Measurements from ENCODE around the gene CEACAM4.
A peak's percentile ranks its signal among the peaks of the same experiment; 100 is the strongest.

Gene CEACAM4

DNA sequence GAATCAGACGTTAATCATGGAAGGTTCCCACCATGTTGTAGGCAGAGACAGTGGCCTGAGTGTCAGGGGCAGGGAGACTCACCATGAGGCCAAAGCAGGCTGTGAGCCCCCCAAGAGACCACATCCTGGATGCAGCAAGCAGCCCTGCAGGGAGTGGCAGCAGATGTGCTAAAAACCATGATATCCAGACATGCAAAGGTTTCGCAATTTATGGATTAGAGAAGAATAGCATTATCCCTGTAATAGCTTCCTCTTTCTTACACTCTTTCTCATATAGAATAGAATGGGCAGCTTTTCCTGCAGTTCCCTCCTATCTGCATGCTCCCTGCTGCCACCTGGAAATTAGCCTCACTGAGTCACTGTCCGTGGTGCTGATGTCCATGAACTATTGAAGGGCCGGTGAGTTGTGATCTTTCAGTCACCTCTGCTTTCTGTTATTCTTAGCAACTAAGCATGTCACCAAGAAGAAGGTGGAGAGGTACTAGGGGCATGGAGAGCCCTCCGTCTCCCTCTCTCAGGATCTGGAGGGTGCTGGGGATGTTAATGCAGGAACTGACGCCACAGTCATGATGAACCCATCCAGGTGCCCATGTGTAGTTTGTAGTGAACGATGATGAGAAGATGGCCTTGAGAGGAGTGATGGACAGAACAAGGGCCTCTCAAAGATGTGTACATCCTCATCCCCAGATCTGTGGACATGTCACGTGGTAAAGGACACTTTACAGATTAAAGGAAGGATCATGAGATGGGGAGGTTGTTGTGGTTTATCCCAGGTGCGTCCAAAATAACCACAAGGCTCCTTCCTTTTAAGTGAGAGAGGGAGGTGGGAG lies 9.9 kb downstream of the CEACAM4 start:
- DNase-seq = peak; percentile 29

DNA sequence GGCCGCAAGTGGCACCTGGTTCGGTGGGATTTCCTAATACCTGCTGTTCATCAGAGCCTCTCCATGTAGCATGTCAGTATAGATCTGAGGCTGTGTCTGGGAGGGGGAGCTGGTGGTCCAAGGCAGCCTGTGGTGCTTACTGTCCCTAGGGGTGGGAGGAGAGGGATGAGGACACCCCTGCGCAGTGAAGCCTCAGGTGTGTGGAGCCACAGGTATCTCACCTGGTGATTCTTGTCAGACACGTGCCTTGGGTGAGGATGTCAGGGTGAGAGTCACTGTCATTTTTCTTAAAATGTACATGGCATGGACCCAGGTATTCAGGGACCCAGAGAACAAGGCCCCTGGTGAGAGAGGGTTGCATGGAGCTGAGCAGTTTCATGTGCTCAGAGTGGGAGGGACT lies 11.7 kb downstream of the CEACAM4 start:
- DNase-seq = no peak

DNA sequence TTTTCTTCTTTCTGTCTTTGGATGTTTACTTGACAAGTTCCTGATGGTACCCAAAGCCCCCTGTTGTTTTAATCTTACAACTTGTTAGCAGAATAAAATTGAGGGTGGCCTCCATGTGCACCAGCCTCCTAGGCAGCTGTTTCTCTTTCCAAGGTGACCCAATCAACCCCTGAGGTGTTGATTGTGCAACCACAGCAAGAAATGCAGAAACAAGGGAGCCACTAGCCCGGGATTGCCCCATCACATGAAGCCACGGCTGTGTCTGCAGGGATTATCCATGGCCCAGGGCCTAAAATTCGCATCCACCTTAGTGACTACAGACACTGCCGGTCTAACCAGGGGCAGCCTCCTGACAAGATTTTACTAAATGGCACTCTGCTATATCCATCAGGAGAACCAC lies 14.4 kb downstream of the CEACAM4 start:
- peak; percentile 62 for DNase-seq

DNA sequence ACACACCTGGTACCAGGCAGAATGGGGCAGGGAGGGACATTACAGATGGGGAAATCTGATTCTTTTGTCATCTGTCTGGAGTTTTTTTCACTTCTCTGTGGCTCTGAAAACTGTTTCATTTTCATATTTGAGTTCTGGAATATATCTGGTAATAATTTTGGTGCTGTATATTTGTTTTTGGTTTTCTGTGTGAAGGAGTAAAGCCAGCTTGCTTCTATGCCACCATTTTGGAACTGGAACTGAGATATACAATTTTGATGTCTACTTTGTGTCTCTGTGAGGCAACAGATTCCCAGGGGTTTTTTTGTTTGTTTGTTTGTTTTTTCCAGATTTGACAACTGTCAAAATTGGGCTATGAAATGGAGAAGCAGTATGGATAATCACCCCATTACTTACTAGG lies 16.1 kb downstream of the CEACAM4 start:
- peak; percentile 54 for DNase-seq

DNA sequence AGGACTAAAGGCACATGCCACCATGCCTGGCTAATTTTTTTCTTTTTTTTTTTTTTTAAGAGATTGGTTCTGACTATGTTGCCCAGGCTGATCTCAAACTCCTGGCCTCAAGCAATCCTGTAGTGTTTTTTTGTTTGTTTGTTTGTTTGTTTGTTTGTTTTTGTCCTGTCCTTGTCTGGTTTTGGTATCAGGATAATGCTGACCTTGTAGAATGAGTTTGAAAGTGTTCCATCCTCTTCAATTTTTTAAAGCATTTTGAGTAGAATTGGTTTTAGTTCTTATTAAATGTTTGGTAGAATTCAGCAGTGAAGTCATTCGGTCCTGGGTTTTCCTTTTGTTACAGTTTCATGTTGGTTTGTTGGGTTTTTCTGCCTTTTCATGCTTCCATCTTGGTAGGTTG lies 19.2 kb downstream of the CEACAM4 start:
- DNase-seq = no peak

DNA sequence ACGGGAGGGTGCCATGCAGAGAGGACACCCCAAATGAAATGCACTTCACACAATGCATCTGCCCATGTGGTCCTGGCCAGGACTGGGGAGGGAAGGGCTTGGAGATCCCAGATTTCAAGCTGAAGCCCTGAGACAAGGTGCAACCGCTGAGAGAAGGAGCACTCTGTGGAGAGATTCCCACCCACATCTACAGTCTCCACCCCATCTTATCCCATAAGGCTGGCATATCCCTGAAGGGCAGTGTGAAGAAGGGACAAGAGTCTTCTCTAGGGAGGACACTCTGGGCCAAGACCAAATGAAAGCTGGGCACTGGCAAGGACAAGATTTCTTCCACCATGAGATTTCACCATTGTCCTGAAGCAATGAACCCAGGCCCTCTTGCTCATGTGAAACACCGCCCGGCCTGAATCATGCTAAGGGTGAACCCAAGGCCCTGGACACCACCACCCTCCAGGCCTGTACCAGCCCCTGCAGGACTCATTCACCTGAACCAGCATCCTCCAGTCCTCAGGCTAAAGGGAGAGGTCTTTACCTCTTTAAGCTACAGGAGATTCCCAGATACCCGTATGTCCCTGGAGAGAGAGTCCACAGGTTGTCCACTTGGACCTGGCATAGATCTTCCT lies 20.5 kb downstream of the CEACAM4 start:
- DNase-seq = no peak

DNA sequence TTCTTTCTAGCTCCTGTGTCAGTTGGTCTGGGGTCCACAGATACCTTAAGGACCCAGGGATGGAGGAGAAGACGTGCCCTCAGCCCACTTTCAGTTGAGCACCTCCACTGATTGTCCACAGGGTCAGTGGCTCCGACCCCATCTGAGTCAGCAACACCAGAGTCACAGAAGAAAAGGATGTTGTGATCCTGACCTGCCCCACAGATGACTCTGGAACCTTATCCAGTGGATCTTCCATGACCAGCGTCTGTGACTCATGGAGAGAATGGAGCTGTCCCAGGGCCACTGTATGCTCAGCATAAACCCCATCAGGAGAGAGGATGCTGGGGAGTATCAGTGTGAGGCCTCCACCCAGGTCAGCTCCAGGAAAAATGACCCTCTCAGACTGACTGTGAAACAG lies 22.0 kb downstream of the CEACAM4 start:
- no peak for DNase-seq

DNA sequence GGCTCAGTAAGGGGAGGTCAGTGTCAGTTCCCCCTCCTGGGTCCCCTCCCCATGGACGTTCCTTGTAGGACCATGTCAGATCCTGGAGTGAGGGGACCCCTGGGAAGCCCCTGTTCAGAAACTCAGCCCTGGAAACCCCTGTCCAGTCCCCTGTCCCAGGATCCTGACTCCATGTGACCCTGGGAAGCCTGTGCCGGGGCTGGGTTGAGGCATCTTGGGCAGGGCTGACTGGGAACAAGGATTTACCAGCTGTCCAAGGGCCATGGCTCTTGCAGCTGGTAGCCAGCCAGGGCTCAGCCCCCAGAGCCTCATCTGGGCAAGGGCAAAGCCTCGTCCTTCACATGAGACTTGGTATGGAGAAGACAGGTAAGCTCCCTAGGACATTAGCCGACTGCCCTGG lies 25.1 kb downstream of the CEACAM4 start:
- DNase-seq = no peak

DNA sequence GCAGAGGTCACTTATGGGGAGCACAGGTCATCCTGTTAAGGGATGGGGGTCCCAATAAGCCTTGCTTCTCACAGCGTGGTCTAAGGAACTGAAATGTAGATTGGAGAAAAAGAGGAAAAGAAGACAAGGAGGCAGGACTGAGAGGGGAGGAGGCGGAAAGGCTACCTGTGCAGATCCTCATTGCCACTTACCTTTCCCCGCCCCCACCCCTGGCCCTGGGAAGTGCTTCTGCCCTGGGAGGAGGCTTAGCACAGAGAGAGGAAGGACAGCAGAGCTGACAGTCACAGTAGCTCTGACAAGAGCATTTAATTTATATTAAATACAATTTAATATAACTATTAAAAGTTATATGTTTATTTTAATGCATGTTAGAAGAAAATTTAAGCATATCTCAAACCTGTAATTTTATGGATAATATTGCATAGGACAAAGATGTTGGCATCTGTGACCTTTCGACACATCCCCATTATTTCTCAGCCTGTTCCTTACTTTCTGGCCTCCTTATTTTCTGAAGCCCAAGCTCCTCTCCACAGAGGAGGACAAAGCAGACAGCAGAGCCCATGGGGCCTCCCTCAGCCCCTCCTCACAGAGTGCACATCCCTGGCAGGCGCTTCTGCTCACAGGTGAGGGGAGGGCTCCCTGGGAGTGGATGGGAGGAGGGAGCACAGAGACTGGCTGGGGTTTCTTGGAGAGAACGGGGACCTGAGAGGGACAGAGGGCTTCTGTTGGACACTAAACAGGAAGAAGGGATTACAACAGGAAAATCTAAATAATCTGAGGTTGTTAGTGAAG lies 27.5 kb downstream of the CEACAM4 start:
- DNase-seq = no peak

DNA sequence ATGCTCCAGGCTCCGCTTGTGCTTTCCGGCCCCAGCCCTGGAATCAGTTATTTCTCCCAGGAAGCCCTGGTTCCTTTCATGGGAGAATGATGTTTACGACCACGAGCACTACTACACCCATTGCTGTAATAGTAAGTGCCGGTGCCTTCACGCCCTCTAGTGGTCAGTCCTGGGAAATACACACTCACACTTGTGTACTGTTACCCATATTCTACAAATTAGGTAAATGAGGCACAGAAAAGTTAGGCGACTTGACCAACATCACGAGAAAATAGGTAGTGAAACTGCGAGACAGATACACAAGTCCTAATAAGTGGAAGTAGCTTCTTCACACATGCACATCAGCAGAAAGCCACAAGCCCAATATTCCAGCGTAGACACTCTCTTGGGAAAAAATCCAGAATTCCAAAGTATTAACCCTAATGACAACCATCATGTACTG lies 29.3 kb downstream of the CEACAM4 start:
- DNase-seq = peak; percentile 82

DNA sequence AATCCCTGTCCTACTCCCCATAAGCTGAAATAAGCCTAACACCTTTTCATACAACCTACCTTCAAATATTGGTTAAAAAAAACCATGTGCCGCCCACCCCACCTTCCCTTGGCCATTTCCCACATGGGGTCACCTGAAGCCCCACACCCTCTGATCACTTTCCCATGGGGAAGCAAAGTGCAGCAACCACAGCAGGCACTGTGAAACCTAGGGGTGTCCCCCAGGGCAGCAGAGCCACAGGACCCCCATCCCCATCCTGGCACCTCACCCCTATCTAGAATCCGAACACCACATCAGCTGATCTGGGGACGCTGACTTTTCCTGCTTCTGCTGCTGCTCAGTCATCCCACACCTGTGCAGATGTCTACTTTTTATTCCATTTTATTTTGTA lies 31.0 kb downstream of the CEACAM4 start:
- no peak for DNase-seq

DNA sequence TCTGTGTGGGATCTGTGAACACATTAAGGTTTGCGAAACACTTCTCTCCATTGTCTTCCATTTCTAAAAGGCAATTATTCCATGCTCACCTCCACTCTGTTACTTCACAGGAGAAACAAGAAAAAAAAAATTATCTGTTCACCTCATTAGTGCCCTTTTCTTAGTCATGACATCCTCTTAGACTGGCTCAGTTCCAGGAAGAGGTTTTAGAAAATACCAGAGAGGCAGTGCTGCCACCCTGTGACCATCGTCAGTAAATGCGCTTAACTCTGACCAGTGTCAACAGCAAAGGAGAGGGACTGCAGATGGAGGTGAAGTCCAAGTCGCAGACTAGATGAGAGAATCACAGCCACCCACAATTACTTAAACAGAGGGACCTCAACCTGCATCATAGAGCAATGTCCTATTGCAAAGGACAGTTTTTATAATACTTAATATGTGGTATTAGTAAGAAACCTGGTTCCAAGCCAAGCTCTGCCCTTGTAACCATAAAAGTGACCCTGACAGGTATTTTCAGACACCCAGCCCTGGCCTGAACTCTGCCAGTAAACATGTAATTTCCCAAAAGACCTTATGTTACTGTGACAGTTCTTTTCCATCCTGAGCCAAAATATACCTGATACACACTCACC lies 31.5 kb downstream of the CEACAM4 start:
- DNase-seq = peak; percentile 81

DNA sequence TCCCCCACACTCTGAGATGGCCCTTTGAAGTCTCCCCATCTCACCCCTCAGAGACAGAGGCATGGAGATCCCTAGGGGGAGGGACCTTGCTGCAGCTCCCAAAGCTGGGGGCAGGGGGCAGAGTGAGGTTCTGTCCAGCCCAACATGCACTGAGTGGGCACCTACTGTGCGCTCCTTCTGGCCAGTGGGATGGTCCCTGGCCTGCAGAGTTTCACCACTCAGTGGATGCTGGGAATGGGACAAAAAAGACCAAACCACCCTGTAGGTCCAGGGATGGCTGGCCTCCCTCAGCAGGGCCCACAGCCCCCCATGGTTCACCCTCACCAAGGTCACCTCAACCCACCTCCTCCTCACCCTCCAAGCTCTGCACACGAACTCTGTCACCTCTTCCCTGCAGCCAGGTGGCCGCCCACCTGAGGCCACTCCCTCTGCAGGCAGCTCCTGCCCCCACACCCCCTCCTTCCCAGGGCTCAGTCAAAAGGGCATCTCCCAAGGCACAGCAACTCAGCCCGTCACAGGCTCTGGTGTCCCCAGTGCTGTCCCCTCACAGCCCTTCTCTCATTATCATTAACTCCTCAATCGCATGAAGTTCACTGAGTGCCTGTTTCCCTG lies 34.8 kb downstream of the CEACAM4 start:
- DNase-seq = no peak

DNA sequence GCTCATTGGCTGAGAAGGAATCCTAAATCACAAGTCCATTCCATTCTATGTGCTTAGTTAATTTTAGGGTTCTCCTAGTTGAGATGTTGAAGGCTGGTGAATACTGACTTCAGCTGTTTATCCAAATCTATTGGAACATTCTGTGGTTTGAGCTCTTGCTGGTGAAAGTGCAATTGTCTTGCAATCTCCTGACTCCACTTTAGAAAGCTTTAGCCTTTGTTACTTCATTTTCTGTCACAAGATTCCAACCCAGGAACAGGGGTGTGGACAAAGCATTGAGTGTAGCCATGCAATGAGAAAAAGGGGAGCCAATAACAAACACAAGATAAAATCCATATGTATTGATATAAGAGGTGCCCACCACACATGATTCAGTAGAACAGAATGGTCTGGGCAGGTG lies 35.9 kb downstream of the CEACAM4 start:
- peak; percentile 41 for DNase-seq

DNA sequence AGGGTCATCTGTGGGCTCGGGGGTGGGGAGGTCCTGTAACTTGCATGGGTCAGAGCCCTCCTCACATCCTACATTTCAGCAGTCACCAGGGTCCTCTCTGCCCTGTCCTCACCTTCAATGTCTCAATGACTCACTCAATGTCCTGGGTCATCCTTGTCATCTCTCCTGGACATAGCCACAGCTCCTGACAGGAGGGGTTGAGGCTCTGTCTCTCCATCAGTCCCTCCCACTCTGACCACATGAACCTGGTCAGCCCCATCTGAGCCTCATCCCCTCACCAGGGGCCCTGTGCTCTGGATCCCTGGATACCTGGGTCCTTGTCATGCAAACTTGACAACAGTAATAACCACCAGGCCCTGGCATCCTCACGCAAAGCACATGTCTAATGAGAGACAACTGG lies 37.5 kb downstream of the CEACAM4 start:
- no peak for DNase-seq

DNA sequence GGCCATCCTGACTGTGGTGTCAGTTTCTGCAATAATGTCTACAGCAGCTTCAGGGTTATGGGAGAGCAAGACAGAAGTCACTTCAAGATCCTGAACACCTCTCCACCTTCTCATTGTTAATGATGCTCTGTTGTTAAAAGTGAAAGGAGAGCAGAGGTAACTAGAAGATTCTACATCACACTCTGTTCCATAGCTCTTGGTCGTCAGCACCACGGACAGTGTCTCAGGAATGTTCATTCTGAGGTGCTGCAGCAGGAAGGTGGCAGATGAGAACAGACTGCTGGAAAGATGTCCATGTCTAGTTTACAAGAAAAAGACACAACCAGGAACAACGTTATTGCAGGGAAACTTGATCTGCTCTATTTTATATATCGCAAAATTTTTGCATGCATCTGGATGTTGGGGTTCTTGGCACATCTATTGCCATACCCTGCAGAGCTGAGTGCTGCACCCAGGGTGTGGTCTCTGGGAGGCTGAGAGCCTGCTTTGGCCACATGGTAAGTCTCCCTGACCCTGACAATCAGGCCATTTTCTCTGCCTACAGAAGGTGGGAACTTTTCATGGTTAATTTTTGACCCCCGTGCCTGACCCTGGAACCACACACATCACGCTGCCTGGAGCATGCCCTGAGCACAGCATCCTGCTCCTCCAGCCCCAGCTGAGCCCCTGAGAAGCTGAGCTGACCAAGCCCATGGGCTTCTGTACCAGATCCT lies 38.2 kb downstream of the CEACAM4 start:
- no peak for DNase-seq

DNA sequence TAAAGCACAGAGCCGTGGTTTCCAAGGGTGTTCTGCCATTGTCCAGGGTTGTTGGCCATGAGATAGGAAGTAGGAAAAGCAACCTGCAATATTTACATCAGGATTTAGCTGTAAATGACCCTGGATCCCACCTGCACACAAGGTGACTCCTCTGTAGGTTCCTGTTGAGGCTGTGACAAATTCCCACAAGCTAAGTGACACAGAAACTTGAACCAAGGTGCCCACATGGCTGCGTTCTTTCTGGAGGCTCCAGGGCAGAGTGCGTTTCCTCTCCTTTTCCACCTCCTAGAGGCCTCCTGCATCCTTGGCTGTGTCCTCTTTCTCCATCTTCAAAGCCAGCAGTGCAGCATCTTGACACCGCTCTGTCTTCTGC lies 39.0 kb downstream of the CEACAM4 start:
- no peak for DNase-seq

DNA sequence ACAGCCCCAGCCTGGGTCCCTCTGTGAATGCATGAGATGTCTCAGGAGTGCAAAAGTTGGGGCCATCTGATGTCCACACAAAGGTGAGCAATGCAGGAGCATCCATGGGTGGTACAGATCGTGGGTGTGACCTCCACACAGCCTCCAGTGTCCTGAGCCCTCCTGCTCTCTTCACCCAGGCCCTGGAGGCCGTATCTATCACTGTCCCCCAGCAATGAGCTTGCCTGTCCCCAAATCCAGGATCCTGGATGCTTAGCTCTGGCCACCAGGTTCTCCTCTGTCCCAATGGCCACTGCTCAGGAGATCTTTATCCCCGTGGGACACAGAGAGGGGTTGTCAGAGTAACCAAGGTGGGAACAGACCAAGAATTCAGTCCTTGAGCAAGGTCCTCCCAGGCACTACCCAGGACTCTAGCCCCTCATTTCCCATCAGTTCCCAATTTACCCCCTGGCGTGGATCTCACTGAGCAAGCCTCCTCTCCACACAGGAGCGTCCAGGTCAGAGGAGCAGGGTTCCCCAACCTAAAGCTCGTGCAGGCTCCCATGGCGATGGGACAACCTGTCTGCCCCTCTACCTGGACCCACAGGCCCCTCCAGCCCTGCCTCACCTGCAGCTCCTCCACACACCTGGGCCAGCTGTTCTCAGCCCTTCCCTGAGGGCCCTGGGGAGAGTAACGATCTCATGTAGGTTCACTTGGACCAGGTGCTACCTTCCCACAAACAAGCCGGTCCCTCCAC lies 39.6 kb downstream of the CEACAM4 start:
- no peak for DNase-seq

DNA sequence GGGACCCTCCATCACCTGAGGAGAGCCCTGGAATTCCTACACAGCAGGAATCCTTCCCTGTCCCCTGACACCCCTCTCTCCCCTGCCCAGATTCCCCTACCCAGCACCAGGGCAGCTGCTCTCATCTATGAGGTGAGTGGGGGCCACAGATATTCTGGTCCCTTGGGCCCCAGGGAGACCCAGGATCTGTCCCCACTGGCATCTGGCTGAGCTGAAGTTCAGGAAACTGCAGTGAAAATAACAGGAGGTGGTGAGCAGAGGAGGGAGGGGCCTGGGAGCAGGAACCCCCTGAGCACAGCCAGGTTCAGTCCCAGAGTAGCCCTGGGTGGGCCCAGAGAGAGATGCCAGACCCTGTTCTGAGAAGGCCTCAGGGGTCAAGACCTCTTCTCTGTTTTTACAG lies 40.8 kb downstream of the CEACAM4 start:
- no peak for DNase-seq

DNA sequence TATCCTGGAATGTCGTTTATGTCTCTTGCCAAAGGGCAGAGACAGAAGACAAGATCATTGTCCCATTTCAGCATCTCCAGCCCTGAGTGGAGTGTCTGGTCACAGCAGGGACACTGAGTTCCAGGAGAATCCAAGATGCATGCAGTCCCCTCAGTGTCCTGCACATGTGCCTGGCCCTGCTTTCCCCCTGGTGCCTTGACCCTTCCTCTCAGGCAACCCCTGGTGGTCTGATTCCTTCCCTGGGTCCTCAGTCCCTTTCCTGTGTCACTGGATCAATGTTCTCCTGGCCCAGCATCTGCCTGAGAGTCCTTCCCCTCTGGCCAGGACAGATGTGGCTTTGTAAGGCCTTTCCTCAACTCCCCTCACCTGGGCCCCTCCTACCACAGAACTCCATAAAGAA lies 41.9 kb downstream of the CEACAM4 start:
- DNase-seq = no peak

DNA sequence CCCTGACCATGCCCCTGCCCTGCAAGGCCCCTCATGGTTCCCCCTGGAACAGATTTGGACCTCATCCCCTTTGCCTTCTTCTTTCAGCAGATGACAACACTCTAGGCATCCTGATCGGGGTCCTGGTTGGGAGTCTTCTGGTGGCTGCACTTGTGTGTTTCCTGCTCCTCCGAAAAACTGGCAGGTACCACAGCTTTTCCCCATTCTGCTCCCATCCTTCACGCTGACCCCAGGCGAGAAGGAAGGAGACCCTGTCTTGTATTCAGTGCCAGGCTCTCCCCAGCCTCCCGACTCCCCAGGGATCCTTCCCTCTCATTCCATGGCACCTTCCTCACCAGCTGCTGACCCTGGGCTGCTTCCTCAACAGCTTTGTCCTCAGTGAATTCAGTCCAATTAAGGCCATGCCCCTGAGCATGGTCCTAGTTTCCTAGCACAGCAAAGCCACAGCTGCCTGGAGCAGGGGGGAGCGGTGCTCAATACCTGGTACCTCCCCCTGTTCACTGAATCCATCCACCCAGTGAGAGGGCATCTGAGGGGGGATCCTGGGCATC lies 42.5 kb downstream of the CEACAM4 start:
- DNase-seq = no peak

Data from inflammatory macrophage treated with lipopolysaccharide for 4 hours (primary cell).